ENCODE data around the gene VPS37B.

VPS37B gene

DNA sequence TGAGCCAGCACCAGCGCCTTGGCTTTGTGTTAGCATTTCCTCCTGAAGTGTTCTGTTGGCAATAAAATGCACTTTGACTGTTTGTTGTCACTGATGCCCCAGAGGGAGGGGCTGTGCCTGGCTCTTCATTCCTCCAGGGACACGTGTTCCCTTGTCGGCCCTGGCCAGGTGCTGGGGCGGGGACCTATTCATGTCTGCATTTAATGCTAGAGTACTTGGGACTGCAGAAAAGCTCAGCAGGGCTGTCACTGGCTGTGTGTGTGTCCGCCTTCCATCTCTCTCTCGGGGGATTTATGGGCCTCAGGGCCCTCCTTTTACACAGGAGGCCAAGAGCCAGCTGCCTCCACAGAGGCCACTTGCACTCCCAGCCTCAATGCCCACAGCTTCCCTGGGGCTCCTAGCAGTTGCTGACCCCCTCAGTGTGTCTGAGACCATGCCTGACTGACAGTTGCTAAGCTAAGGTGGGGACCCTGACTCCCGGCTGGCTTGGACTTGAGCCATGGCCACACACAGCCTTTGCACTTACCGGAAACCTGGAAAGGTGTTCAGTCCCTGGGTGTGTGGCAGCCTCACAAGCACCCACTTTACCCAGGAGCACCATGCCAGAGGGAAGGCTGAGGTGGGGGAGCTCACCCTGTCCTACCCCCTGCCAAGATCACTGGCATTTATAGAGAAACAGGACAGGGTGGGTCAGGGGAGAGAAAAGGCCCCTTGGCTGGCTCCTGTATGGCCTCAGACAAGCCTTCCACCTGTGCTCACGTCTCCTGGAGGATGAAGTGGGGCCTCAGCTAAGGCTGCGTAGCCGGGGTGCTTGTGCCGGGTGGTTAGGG, 32.8 kb downstream of the VPS37B start:
- H3K27me3 ChIP-seq (ENCODE audit: insufficient read depth, low read length), result no peaks in the 10 kb centered on the region
- H3K4me1 ChIP-seq (ENCODE audit: insufficient read depth, low read length), result no peaks in the 10 kb centered on the region
- peaks cover 44% of the 10 kb centered on the region for H3K36me3 ChIP-seq (ENCODE audit: insufficient read depth, low read length)
- H2AFZ ChIP-seq (ENCODE audit: low read depth, low read length), result no peak overlapping the region
- no peaks in the 10 kb centered on the region for H3K9me3 ChIP-seq (ENCODE audit: low read length)
- H3K4me3 ChIP-seq (ENCODE audit: low read length), result no peak overlapping the region

DNA sequence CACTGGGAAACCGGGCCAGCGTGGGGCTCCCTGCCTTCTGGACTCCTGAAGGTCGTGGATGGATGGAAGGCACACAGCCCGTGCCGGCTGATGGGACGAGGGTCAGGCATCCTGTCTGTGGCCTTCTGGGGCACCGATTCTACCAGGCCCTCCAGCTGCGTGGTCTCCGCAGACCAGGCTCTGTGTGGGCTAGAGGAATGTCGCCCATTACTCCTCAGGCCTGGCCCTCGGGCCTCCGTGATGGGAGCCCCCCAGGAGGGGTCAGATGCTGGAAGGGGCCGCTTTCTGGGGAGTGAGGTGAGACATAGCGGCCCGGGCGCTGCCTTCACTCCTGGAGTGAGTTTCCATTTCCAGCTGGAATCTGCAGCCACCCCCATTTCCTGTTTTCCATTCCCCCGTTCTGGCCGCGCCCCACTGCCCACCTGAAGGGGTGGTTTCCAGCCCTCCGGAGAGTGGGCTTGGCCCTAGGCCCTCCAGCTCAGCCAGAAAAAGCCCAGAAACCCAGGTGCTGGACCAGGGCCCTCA, 33.8 kb downstream of the VPS37B start:
- no peaks in the 10 kb centered on the region for H3K27me3 ChIP-seq (ENCODE audit: insufficient read depth, low read length)
- no peak overlapping the region for H3K4me3 ChIP-seq (ENCODE audit: low read length)
- no peaks in the 10 kb centered on the region for H3K4me1 ChIP-seq (ENCODE audit: insufficient read depth, low read length)
- no peaks in the 10 kb centered on the region for H3K9me3 ChIP-seq (ENCODE audit: low read length)
- H2AFZ ChIP-seq (ENCODE audit: low read depth, low read length), result no peak overlapping the region
- peaks cover 35% of the 10 kb centered on the region for H3K36me3 ChIP-seq (ENCODE audit: insufficient read depth, low read length)

DNA sequence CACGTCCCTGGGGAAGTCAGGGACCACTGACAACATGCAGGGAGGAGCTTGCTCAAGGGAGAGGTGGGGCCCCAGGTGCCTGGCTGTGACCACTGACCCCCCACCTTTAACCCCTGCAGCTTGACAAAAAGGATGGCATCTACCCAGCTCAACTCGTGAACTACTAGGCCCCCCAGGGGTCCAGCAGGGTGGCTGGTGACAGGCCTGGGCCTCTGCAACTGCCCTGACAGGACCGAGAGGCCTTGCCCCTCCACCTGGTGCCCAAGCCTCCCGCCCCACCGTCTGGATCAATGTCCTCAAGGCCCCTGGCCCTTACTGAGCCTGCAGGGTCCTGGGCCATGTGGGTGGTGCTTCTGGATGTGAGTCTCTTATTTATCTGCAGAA, 34.3 kb downstream of the VPS37B start:
- no peaks in the 10 kb centered on the region for H3K27me3 ChIP-seq (ENCODE audit: insufficient read depth, low read length)
- no peaks in the 10 kb centered on the region for H3K4me1 ChIP-seq (ENCODE audit: insufficient read depth, low read length)
- H3K4me3 ChIP-seq (ENCODE audit: low read length), result no peak overlapping the region
- H2AFZ ChIP-seq (ENCODE audit: low read depth, low read length), result no peak overlapping the region
- H3K36me3 ChIP-seq (ENCODE audit: insufficient read depth, low read length), result peaks cover 31% of the 10 kb centered on the region
- no peaks in the 10 kb centered on the region for H3K9me3 ChIP-seq (ENCODE audit: low read length)

DNA sequence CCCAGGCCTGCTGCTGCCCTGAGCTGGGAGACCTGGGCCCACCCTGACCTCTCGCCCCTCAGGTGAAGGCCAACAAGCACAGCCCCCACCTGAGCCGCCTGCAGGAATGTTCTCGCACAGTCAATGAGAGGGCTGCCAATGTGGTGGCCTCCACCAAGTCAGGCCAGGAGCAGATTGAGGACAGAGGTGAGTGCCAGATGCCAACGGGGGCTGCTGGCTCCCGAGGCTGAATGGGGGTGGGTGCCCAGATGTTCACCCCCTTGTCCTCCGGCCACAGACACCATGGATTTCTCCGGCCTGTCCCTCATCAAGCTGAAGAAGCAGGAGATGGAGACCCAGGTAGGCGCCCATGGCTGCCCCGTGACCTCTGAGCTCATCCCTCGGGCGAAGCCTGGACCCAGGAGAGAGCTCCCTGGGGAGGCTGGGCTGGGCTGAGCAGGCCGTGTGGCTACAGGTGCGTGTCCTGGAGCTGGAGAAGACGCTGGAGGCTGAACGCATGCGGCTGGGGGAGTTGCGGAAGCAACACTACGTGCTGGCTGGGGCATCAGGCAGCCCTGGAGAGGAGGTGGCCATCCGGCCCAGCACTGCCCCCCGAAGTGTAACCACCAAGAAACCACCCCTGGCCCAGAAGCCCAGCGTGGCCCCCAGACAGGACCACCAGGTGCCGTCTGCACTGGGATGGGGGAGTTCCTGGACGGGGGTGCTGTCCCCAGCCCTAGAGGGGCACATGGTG, 34.9 kb downstream of the VPS37B start:
- no peaks in the 10 kb centered on the region for H3K27me3 ChIP-seq (ENCODE audit: insufficient read depth, low read length)
- no peak overlapping the region for H3K4me3 ChIP-seq (ENCODE audit: low read length)
- peaks cover 31% of the 10 kb centered on the region for H3K36me3 ChIP-seq (ENCODE audit: insufficient read depth, low read length)
- no peak overlapping the region for H2AFZ ChIP-seq (ENCODE audit: low read depth, low read length)
- H3K9me3 ChIP-seq (ENCODE audit: low read length), result no peaks in the 10 kb centered on the region
- no peaks in the 10 kb centered on the region for H3K4me1 ChIP-seq (ENCODE audit: insufficient read depth, low read length)

DNA sequence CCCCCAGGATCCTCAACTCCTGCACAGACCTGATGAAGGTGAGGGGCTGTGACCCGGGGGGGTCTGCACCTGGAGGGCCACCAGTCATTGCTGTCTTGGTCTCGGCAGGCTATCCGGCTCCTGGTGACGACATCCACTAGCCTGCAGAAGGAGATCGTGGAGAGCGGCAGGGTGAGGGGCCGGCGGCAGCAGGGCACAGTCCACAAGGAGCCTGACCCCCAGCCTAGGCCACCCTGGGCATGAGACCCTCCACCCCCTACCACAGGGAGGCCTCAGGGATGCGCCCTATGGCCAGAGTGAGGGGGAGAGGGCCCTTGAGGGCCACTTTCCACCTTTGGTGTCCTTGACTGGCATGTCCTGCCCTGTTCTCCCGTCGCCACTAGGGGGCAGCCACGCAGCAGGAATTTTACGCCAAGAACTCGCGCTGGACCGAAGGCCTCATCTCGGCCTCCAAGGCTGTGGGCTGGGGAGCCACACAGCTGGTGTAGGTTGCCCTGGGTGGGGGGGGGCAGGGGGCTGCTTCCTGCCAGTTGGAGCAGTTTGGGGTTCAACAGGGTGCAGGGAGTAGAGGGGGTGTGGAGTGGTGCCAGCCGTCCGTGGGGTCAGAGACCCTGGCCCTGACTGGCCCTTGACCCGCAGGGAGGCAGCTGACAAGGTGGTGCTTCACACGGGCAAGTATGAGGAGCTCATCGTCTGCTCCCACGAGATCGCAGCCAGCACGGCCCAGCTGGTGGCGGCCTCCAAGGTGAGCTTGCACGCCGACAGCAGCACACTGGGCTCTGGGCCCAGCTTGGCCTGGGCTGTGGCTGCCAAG, 35.7 kb downstream of the VPS37B start:
- H3K9me3 ChIP-seq (ENCODE audit: low read length), result no peaks in the 10 kb centered on the region
- H3K27me3 ChIP-seq (ENCODE audit: insufficient read depth, low read length), result no peaks in the 10 kb centered on the region
- H2AFZ ChIP-seq (ENCODE audit: low read depth, low read length), result no peak overlapping the region
- peaks cover 26% of the 10 kb centered on the region for H3K36me3 ChIP-seq (ENCODE audit: insufficient read depth, low read length)
- H3K4me1 ChIP-seq (ENCODE audit: insufficient read depth, low read length), result no peaks in the 10 kb centered on the region
- no peak overlapping the region for H3K4me3 ChIP-seq (ENCODE audit: low read length)

DNA sequence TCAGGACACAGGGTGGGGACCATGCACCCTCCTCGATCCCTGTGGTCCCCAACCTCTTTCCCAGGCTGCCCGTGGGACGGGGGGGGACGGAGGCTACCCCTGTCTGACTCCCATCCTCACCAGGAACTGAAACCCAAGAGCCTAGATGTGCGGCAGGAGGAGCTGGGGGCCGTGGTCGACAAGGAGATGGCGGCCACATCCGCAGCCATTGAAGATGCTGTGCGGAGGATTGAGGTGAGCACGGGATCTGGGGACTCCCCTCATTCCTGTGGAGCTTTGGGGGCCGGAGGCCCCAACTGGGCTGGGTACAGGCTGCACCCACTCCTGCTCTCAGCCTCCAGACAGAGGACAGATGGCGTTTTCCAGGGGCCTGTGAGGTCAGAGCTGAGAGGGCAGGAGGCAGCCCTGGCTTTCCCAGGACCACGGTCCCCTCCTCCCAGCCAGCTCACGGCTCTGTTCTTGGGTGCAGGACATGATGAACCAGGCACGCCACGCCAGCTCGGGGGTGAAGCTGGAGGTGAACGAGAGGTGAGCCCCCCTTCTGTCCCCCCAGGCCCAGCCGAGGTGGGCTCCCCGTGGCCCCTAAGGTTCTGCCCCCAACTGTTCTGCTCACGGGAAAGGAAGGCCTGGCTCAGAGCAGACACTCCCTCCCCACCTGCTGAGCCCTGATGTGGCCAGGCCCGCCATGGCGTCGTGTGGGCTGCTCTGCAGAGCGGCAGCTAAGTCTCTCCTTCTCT, 36.5 kb downstream of the VPS37B start:
- peaks cover 22% of the 10 kb centered on the region for H3K36me3 ChIP-seq (ENCODE audit: insufficient read depth, low read length)
- H3K4me1 ChIP-seq (ENCODE audit: insufficient read depth, low read length), result no peaks in the 10 kb centered on the region
- H3K4me3 ChIP-seq (ENCODE audit: low read length), result no peak overlapping the region
- H3K27me3 ChIP-seq (ENCODE audit: insufficient read depth, low read length), result no peaks in the 10 kb centered on the region
- H3K9me3 ChIP-seq (ENCODE audit: low read length), result no peaks in the 10 kb centered on the region
- no peak overlapping the region for H2AFZ ChIP-seq (ENCODE audit: low read depth, low read length)

DNA sequence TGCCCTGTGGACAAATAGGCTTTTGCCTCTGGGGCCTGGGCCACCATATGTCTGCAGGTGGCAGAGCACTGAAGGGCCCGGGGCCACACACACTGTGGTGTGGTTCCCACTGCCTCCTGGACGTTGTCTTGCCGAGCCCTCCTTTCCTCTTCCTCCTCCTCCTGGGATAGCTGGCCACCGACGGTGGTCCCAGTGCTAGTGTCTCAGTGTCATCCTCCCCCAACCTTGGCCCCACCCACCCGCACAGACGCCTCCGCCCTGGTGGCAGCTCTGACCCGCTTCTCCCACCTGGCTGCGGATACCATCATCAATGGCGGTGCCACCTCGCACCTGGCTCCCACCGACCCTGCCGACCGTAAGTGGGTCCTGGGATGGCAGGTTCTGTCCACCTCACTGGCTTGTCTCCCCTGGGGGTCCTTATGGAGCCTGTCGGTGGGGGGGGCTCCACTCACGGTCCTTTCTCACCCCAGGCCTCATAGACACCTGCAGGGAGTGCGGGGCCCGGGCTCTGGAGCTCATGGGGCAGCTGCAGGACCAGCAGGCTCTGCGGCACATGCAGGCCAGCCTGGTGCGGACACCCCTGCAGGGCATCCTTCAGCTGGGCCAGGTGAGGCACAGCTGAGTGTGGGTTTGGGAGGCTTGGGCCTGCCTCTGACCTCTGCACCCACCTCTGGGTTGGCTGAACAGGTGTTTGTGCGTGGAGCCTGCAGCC, 37.2 kb downstream of the VPS37B start:
- Histone ChIP-seq H2AFZ (ENCODE audit: low read depth, low read length) (no peak overlapping the region), H3K36me3 (ENCODE audit: insufficient read depth, low read length) (peaks cover 19% of the 10 kb centered on the region), H3K4me3 (ENCODE audit: low read length) (no peak overlapping the region), H3K4me1 (ENCODE audit: insufficient read depth, low read length) (peaks cover under 1% of the 10 kb centered on the region), H3K27me3 (ENCODE audit: insufficient read depth, low read length) (no peaks in the 10 kb centered on the region), H3K9me3 (ENCODE audit: low read length) (no peaks in the 10 kb centered on the region)

DNA sequence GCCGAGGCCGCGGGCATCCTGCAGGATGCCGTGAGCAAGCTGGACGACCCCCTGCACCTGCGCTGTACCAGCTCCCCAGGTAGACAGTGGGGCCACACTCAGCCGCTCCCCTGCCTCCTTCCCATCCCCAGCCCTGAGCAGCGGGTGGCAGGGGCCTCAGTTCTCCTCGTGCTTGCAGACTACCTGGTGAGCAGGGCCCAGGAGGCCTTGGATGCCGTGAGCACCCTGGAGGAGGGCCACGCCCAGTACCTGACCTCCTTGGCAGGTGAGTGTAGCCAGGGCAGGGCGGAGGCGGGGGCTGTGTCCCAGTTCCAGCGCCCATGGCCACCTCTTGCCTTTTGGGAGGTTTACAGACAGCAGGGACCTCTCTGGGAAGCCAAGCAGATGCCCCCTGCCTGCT, 37.8 kb downstream of the VPS37B start:
- no peaks in the 10 kb centered on the region for H3K27me3 ChIP-seq (ENCODE audit: insufficient read depth, low read length)
- H3K4me3 ChIP-seq (ENCODE audit: low read length), result no peak overlapping the region
- H3K9me3 ChIP-seq (ENCODE audit: low read length), result no peaks in the 10 kb centered on the region
- peaks cover 3% of the 10 kb centered on the region for H3K4me1 ChIP-seq (ENCODE audit: insufficient read depth, low read length)
- H3K36me3 ChIP-seq (ENCODE audit: insufficient read depth, low read length), result peaks cover 19% of the 10 kb centered on the region
- H2AFZ ChIP-seq (ENCODE audit: low read depth, low read length), result no peak overlapping the region

DNA sequence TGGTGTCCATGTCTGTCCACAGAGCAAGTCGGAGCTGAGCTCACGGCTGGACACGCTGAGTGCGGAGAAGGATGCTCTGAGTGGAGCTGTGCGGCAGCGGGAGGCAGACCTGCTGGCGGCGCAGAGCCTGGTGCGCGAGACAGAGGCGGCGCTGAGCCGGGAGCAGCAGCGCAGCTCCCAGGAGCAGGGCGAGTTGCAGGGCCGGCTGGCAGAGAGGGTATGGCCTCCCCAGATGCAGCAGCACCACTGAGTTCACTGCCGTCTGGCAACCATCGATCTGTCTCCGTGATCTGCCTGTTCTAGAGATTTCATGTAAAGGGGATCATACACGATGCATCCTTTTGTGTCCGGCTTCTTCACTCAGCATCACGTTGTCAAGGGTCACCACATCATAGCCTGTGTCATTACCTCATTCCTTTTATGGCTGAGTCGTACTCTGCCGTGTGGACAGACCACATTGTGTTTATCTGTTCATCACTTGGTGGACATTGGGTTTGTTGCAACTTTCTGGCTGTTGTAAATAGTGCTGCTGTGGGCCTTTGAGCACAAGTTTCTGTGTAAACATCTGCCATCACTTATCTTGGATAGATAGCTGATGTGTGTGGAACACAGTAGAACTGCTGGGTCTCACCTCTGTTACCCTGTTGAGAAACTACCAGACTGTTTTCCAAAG, 38.8 kb downstream of the VPS37B start:
- H3K9me3 ChIP-seq (ENCODE audit: low read length), result no peaks in the 10 kb centered on the region

DNA sequence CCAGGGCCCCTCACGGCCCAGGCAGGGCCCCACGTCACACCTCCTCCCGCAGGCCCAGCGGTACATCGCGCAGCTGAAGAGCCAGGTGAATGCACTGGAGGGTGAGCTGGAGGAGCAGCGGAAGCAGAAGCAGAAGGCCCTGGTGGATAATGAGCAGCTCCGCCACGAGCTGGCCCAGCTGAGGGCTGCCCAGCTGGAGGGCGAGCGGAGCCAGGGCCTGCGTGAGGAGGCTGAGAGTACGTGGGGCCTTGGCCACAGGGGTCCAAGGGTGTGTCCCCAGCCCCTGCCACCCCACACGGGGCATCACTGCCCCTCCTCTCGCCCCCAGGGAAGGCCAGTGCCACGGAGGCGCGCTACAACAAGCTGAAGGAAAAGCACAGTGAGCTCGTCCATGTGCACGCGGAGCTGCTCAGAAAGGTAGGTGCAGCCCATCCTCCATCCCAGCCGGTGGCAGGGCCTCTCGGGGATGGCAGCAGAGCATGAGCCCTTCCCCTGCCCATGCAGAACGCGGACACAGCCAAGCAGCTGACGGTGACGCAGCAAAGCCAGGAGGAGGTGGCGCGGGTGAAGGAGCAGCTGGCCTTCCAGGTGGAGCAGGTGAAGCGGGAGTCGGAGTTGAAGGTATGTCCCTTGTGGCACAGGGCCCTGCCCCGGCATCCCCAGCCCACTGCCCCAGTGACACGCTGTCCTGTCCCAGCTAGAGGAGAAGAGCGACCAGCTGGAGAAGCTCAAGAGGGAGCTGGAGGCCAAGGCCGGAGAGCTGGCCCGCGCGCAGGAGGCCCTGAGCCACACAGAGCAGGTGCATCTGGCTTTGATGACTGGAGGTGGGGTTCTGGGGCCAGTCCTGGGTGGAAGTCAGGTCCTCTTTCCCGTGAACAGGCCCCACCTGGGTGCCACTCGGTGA, 39.7 kb downstream of the VPS37B start:
- Histone ChIP-seq H3K27me3 (ENCODE audit: insufficient read depth, low read length) (no peaks in the 10 kb centered on the region), H3K4me3 (ENCODE audit: low read length) (no peak overlapping the region)

More for the DNA sequence above, 38.8 kb downstream of the VPS37B start:
- Histone ChIP-seq H3K27me3 (ENCODE audit: insufficient read depth, low read length) (no peaks in the 10 kb centered on the region), H3K4me1 (ENCODE audit: insufficient read depth, low read length) (peaks cover 12% of the 10 kb centered on the region), H3K4me3 (ENCODE audit: low read length) (no peak overlapping the region), H3K36me3 (ENCODE audit: insufficient read depth, low read length) (peaks cover 15% of the 10 kb centered on the region), H2AFZ (ENCODE audit: low read depth, low read length) (no peak overlapping the region)

More for the DNA sequence above, 39.7 kb downstream of the VPS37B start:
- Histone ChIP-seq H3K36me3 (ENCODE audit: insufficient read depth, low read length) (peaks cover 13% of the 10 kb centered on the region), H2AFZ (ENCODE audit: low read depth, low read length) (no peak overlapping the region), H3K4me1 (ENCODE audit: insufficient read depth, low read length) (peaks cover 12% of the 10 kb centered on the region), H3K9me3 (ENCODE audit: low read length) (no peaks in the 10 kb centered on the region)
